H1 (cell line): Measurements from ENCODE around the gene ZNG1C. TPM values are rescaled to one million over a fixed set of nuclear protein-coding genes. Genes with fewer than 3 reads are reported as not detected.
"Not testable (repeated sequence)": the region's sequence is repeated elsewhere in the genome, so short reads cannot be mapped to it uniquely, and the experiment has no call there.

ENCODE experiments used
- CTCF ChIA-PET: fragments of 300-600 bp; sonication (Branson Sonifier 250); formaldehyde crosslinking; loops from one replicate; lab custom pipeline; 2021; ENCODE audit not compliant: partially characterized antibody; lab: Charles Lee
- POLR2A ChIA-PET: fragments of 300-600 bp; sonication (Branson Sonifier 250); formaldehyde crosslinking; loops from one replicate; lab custom pipeline; 2021; ENCODE audit warnings: inconsistent platforms; ENCODE audit not compliant: partially characterized antibody; lab: Charles Lee
- DNase-seq, 2 experiments: peaks; one replicate each; pipeline versions ENCODE4 v3.0.0 to v3.0.0-alpha.2; 2010 to 2022; ENCODE audit warnings: low spot score in 2 of 2, low read depth in 1 of 2, mixed read lengths in 1 of 2
- FAIRE-seq: peaks from 2 replicates; lab custom pipeline; 2011; peaks lifted over from hg19 to GRCh38; lab: Jason Lieb, UNC
- H2AFZ ChIP-seq: 2 replicates; pipeline ENCODE4 v1.8.1; 2012; ENCODE audit warnings: low read length, inconsistent platforms
- H2AK5ac ChIP-seq: 2 replicates; pipeline ENCODE4 v1.6.1; 2013; ENCODE audit warnings: low read depth, low read length
- H2BK120ac ChIP-seq: replicated peaks from 2 replicates; pipeline ENCODE3; 2013; ENCODE audit warnings: low read depth, low read length, inconsistent platforms
- H2BK12ac ChIP-seq: 2 replicates; pipeline ENCODE4 v1.6.1; 2013; ENCODE audit warnings: low read depth, low read length
- H2BK15ac ChIP-seq: 2 replicates; pipeline ENCODE4 v1.6.1; 2013; ENCODE audit warnings: low read length
- H2BK20ac ChIP-seq: 2 replicates; pipeline ENCODE4 v1.6.1; 2013; ENCODE audit warnings: low read length
- H2BK5ac ChIP-seq: 2 replicates; pipeline ENCODE4 v1.6.1; 2013; ENCODE audit warnings: low read depth, low read length
- H3K14ac ChIP-seq: 2 replicates; pipeline ENCODE4 v1.6.1; 2013; ENCODE audit warnings: inconsistent platforms; ENCODE audit not compliant: insufficient read length
- H3K18ac ChIP-seq: 2 replicates; pipeline ENCODE4 v1.6.1; 2013; ENCODE audit warnings: low read length; ENCODE audit errors: extremely low read depth
- H3K23ac ChIP-seq: 2 replicates; pipeline ENCODE4 v1.6.1; 2013; ENCODE audit warnings: inconsistent platforms; ENCODE audit not compliant: insufficient read length
- H3K23me2 ChIP-seq: 2 replicates; pipeline ENCODE4 v1.6.1; 2013; ENCODE audit warnings: low read depth, low read length
- H3K27ac ChIP-seq: 2 replicates; pipeline ENCODE4 v1.6.1; 2011; ENCODE audit warnings: low read depth, low read length, inconsistent platforms
- H3K27me3 ChIP-seq, 4 experiments: replicated peaks in 1 of 4; 1 replicate in 1 of 4; 2 replicates in 3 of 4; pipeline versions ENCODE4 v1.6.1 to v1.8.1; 2011 to 2013; ENCODE audit warnings: low read length in 3 of 4, mild to moderate bottlenecking in 3 of 4, inconsistent platforms in 2 of 4, mixed read lengths in 2 of 4, moderate library complexity in 1 of 4; ENCODE audit not compliant: control insufficient read depth in 3 of 4, insufficient read depth in 3 of 4; ENCODE audit errors: extremely low read depth in 1 of 4
- H3K36me3 ChIP-seq, 4 experiments: 2 replicates each; pipeline versions ENCODE4 v1.6.1 to v1.8.1; 2011 to 2013; ENCODE audit warnings: mild to moderate bottlenecking in 4 of 4, low read length in 3 of 4, moderate library complexity in 2 of 4, control low read depth in 1 of 4, inconsistent platforms in 1 of 4; ENCODE audit not compliant: insufficient read depth in 4 of 4, control insufficient read depth in 2 of 4
- H3K4ac ChIP-seq: replicated peaks from 2 replicates; pipeline ENCODE3; 2013; ENCODE audit warnings: low read length, low read depth, mixed read lengths, inconsistent platforms; ENCODE audit not compliant: insufficient read length
- H3K4me1 ChIP-seq, 4 experiments: replicated peaks in 1 of 4; 1 replicate in 1 of 4; 2 replicates in 3 of 4; pipeline versions ENCODE4 v1.6.1 to v1.8.1; 2011 to 2013; ENCODE audit warnings: low read length in 3 of 4, inconsistent platforms in 2 of 4, mixed read lengths in 1 of 4; ENCODE audit not compliant: insufficient read depth in 4 of 4, control insufficient read depth in 3 of 4
- H3K4me2 ChIP-seq, 2 experiments: 2 replicates each; pipeline versions ENCODE4 v1.6.1 to v1.8.1; 2011 to 2013; ENCODE audit warnings: low read depth in 2 of 2, low read length in 2 of 2, control low read depth in 1 of 2, inconsistent platforms in 1 of 2, mild to moderate bottlenecking in 1 of 2; ENCODE audit not compliant: insufficient read depth in 1 of 2
- H3K4me3 ChIP-seq, 4 experiments: fragments of 200-600, 300-600 bp in 1 of 4; sonication (generic), shearing (Covaris generic), sonication (Bioruptor Twin) in 1 of 4; 2 replicates each; pipeline versions ENCODE4 v1.5.1 to v1.8.1; 2011 to 2016; ENCODE audit warnings: low read length in 4 of 4, low read depth in 3 of 4, control low read depth in 2 of 4, inconsistent platforms in 2 of 4, mild to moderate bottlenecking in 2 of 4, mixed read lengths in 1 of 4, moderate library complexity in 1 of 4; ENCODE audit not compliant: insufficient read depth in 2 of 4; ENCODE audit errors: extremely low read depth in 1 of 4
- H3K56ac ChIP-seq: replicated peaks from 2 replicates; pipeline ENCODE3; 2013; ENCODE audit warnings: low read depth, mild to moderate bottlenecking, mixed read lengths, low read length, inconsistent platforms; ENCODE audit not compliant: insufficient read length
- H3K79me1 ChIP-seq: 2 replicates; pipeline ENCODE4 v1.6.1; 2013; ENCODE audit warnings: low read depth, low read length, control low read depth
- H3K79me2 ChIP-seq, 2 experiments: 2 replicates each; pipeline versions ENCODE4 v1.6.1 to v1.8.1; 2012 to 2013; ENCODE audit warnings: low read length in 2 of 2, mild to moderate bottlenecking in 2 of 2, inconsistent platforms in 1 of 2; ENCODE audit not compliant: insufficient read depth in 2 of 2, control insufficient read depth in 1 of 2
- H3K9ac ChIP-seq, 4 experiments: replicated peaks in 1 of 4; 1 replicate in 1 of 4; 2 replicates in 3 of 4; pipeline versions ENCODE4 v1.6.1 to v1.8.1; 2011 to 2013; ENCODE audit warnings: low read depth in 3 of 4, low read length in 3 of 4, control low read depth in 2 of 4, mild to moderate bottlenecking in 2 of 4, moderate library complexity in 2 of 4, inconsistent platforms in 1 of 4; ENCODE audit errors: extremely low read depth in 1 of 4
- H3K9me3 ChIP-seq, 2 experiments: 2 replicates each; pipeline versions ENCODE4 v1.6.1 to v1.8.1; 2012 to 2013; ENCODE audit warnings: mild to moderate bottlenecking in 2 of 2, moderate library complexity in 2 of 2, control low read depth in 1 of 2, inconsistent platforms in 1 of 2, low read depth in 1 of 2, low read length in 1 of 2, mixed read lengths in 1 of 2; ENCODE audit not compliant: insufficient read depth in 2 of 2
- H4K20me1 ChIP-seq, 2 experiments: replicated peaks in 1 of 2; 2 replicates each; pipeline versions ENCODE3 to v1.8.1; 2011 to 2013; ENCODE audit warnings: inconsistent platforms in 2 of 2, low read length in 2 of 2, mild to moderate bottlenecking in 1 of 2; ENCODE audit not compliant: insufficient read depth in 2 of 2, control insufficient read depth in 1 of 2
- H4K5ac ChIP-seq: 2 replicates; pipeline ENCODE4 v1.6.1; 2013; ENCODE audit warnings: low read length, low read depth, mixed read lengths, inconsistent platforms; ENCODE audit not compliant: insufficient read length
- H4K8ac ChIP-seq: 2 replicates; pipeline ENCODE4 v1.8.0; 2013; ENCODE audit warnings: mild to moderate bottlenecking, moderate library complexity, low read length, inconsistent platforms; ENCODE audit not compliant: insufficient read depth; ENCODE audit errors: extremely low read depth
- H4K91ac ChIP-seq: replicated peaks from 2 replicates; pipeline ENCODE3; 2013; ENCODE audit warnings: low read length, mixed read lengths, inconsistent platforms; ENCODE audit not compliant: insufficient read length
- whole genome bisulfite sequencing, 2 experiments: shearing (Covaris generic) in 1 of 2; methylation state at CpG; one replicate each; pipeline versions ENCODE4 v1.1.6 to v1.1.7; 2013 to 2015; ENCODE audit warnings: low lambda C conversion rate in 2 of 2, mixed read lengths in 2 of 2, inconsistent platforms in 1 of 2, low coverage in 1 of 2, missing lambda C conversion rate in 1 of 2; ENCODE audit not compliant: insufficient replicate concordance in 2 of 2, insufficient coverage in 1 of 2, insufficient read length in 1 of 2; ENCODE audit errors: extremely low coverage in 1 of 2, missing lambda C conversion rate in 1 of 2; 5-methylcytosine and 5-hydroxymethylcytosine counted together
- polyA plus RNA-seq, 7 experiments: library from polyadenylated mRNA; depleted of rRNA in 3 of 7; stranded (reverse) in 5 of 7; unstranded in 2 of 7; fragments of >200 nt in 5 of 7; fragments of 200-250 nt in 2 of 7; gene quantifications; 1 replicate in 5 of 7; 2 replicates in 1 of 7; 4 replicates in 1 of 7; pipeline versions ENCODE4 v1.2.1 to v1.2.3, GENCODE V29; 2011 to 2013; ENCODE audit warnings: missing spikeins in 2 of 7, mixed read lengths in 2 of 7
- total RNA-seq: library from RNA; stranded (reverse); fragmentation: NEBNext Ultra II Directional; extraction: Animal tissue kit (Norgen Biotek cat#: 25700); gene quantifications from 2 replicates; pipeline ENCODE4 v1.2.1, GENCODE V29; 2021

The ZNG1C gene
- total and polyA plus RNA-seq, 2 of the 8 experiments (the other 6 are each of a cell fraction or from before 2014, with no cell fraction given): 12.9 to 17.2 TPM

DNA sequence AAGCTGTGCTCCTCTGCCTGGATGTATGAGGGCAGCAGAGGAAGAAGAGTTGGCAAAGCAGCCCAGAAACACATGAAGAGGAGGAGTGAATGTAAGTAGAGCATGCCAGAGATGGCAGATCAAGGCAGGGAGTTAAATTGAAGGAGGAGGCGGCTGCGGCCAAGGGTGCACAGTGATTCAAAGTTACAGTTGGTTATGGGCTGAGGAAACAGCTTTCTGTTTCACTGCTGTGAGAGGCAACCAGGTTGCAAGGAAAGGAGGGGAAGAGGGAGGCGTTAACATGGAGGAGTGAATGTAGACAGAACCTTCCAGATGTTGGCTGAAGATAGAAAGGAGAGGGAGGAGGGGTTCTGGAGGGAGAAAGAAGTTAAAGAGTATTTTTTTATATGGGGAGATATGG is 94.2 kb downstream of the ZNG1C start:
- H2BK120ac ChIP-seq, H3K23ac ChIP-seq, H3K79me2 ChIP-seq, H2AFZ ChIP-seq, H2BK20ac ChIP-seq, H2BK12ac ChIP-seq, H3K56ac ChIP-seq, H4K5ac ChIP-seq, H3K27me3 ChIP-seq, H3K23me2 ChIP-seq, H3K4me3 ChIP-seq, POLR2A ChIA-PET, H3K27ac ChIP-seq, H3K4me2 ChIP-seq, H3K14ac ChIP-seq, H4K91ac ChIP-seq, DNase-seq, H3K4me1 ChIP-seq, H3K9ac ChIP-seq, H3K79me1 ChIP-seq, H3K18ac ChIP-seq, H4K20me1 ChIP-seq, H2AK5ac ChIP-seq, CTCF ChIA-PET, H3K36me3 ChIP-seq, FAIRE-seq, H2BK5ac ChIP-seq, H2BK15ac ChIP-seq, H3K9me3 ChIP-seq, H3K4ac ChIP-seq, H4K8ac ChIP-seq: not testable (repeated sequence)
- WGBS, 2 experiments: no CpG with 5 or more reads among the region's 3 CpGs

DNA sequence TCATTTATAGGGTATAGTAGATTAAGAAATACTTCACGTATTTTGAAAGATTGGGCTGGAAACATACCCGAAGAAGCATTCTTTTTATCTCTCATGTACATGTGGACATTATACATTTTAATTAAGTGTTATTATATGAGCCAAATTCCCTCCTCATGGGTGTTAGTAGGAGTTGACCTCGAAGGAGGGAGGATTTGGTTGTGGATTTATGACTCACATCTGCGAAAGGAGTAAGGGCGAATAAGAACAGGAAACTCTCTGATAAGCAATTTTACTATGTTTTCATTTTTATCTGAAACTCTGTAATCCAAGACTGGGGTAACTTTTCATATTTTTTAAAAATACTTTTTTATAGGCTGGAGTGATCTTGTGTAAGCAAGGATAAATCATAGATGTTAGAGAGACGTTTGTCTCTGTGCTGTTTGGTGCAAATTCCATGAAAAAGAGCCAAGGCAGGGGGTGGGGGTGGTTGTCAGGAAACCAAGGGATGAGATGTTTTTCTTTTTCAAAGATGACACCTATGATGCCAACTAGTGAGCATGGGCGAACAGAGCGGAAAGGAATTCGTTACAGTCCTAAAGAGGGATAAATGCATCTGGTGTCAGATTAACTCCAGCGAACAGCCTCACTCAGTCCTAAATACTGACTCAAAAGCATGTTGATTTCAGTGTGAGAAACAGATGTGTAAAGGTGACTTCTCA is 95.0 kb downstream of the ZNG1C start:
- H4K5ac ChIP-seq, H4K91ac ChIP-seq, H3K36me3 ChIP-seq, H3K18ac ChIP-seq, H2BK120ac ChIP-seq, H3K9ac ChIP-seq, H4K20me1 ChIP-seq, POLR2A ChIA-PET, H2AFZ ChIP-seq, H2AK5ac ChIP-seq, H2BK15ac ChIP-seq, H3K4me3 ChIP-seq, H3K9me3 ChIP-seq, H3K23me2 ChIP-seq, H3K23ac ChIP-seq, H2BK5ac ChIP-seq, DNase-seq, H3K27ac ChIP-seq, H4K8ac ChIP-seq, H2BK12ac ChIP-seq, FAIRE-seq, H2BK20ac ChIP-seq, H3K79me1 ChIP-seq, H3K4me1 ChIP-seq, H3K79me2 ChIP-seq, CTCF ChIA-PET, H3K56ac ChIP-seq, H3K27me3 ChIP-seq, H3K14ac ChIP-seq, H3K4ac ChIP-seq, H3K4me2 ChIP-seq: not testable (repeated sequence)
- 75% methylated on average over 5 of the region's 10 CpGs; no CpG with 5 or more reads in 1 of the 2 experiments for WGBS, 2 experiments
